GM19351 (cell line): ENCODE results near the gene TEX48.
A peak's percentile ranks its signal among the peaks of the same experiment; 100 is the strongest.

Experiments
- ATAC-seq: cut with Tn5 transposase; IDR thresholded peaks from one replicate; pipeline ENCODE4 v1.9.1; 2021; ENCODE audit warnings: mild to moderate bottlenecking, moderate library complexity; ENCODE audit not compliant: unreplicated experiment

The TEX48 gene, protein sequence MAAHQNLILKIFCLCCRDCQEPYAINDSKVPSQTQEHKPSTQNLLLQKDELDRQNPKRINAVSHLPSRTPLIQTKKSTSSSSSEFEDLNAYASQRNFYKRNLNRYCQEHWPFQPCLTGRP

DNA sequence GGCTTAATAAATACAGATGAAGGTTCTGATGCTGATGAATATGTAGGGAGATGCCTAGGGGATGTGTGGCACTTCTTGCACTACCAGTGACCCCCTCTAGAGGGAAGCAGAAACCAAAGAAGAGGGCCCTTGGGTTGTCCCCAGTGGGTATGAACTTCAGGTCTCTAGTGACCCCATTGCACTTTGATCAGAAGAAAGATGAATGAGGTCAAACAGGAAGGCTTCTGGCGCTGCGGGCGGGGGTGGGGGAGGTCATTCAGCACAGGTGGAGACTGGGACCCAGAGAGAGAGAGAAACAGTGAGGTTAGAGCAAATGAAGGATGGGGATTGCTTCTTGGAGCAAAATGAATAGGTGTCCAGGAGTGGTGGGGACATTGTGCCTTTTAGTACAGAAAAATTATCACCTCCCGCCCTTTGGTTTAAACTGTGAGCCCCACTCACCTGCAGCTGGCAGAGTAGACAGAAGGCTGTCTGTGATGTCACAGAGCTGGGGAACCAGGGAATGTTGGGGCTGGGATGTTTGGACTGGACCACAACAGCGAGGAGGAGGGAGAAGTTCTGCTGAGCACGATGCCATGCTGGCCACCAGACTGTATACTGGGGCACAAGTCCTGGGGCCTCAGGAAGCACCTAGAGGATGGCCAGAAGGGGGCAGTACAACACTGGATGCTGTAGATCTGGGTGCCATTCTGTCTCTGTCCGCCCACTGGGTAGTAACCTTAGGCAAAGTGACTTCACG, at the start of gene TEX48:
TEX48 (minus strand) TSS at position 599 of the 739 bp plus-strand sequence. CDS start 10,469 bp downstream, outside the sequence.
- ATAC-seq: peak; percentile 89

DNA sequence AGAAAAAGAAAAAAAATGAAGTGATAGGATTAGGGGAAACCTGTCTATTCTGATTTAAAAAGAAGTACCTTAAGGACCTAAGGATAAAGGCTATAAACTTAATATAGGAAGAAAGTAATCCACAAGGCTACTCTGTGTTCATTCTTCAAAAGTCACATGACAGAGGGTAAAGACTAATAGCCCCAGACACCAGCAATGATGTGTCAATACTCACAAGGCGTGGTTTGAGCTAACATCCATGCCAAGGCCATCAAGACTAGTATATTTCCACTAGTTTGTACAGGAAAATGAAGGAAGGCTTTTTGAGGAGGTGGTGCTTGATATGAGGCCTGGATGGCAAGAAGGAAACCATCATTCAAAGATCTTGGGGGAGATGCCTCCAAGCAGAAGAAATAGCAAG, 49.7 kb upstream of the TEX48 start:
- ATAC-seq: no peak

DNA sequence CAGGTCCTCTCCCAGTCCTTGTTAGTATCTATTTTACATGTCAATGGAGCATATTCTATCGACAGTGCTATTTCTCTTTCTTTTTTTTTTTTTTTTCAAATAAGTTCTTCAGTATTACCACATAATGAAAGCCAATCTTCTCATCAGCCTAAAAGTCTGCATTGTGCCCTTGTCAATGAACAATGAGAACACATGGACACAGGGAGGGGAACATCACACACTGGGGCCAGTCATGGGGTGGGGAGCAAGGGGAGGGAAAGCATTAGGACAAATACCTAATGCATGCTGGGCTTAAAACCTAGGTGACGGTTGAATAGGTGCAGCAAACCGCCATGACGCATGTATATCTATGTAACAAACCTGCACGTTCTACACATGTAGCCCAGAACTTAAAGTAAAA, 47.7 kb upstream of the TEX48 start:
- no peak for ATAC-seq

- ATAC-seq: no peak
These were observed 43.9 kb upstream of the TEX48 start for GRCh38 chr9:114725930-114726329.

- ATAC-seq: no peak
These were observed 42.8 kb upstream of the TEX48 start for GRCh38 chr9:114724744-114725143.

- no peak for ATAC-seq
These were observed 41.9 kb upstream of the TEX48 start for GRCh38 chr9:114723931-114724330.

GRCh38 chr9:114722937-114723620, 41.1 kb upstream of the TEX48 start:
- ATAC-seq: no peak

- ATAC-seq: no peak
These were observed 40.2 kb upstream of the TEX48 start for GRCh38 chr9:114722081-114722621.

- no peak for ATAC-seq
These were observed 39.6 kb upstream of the TEX48 start for GRCh38 chr9:114721491-114722079.

DNA sequence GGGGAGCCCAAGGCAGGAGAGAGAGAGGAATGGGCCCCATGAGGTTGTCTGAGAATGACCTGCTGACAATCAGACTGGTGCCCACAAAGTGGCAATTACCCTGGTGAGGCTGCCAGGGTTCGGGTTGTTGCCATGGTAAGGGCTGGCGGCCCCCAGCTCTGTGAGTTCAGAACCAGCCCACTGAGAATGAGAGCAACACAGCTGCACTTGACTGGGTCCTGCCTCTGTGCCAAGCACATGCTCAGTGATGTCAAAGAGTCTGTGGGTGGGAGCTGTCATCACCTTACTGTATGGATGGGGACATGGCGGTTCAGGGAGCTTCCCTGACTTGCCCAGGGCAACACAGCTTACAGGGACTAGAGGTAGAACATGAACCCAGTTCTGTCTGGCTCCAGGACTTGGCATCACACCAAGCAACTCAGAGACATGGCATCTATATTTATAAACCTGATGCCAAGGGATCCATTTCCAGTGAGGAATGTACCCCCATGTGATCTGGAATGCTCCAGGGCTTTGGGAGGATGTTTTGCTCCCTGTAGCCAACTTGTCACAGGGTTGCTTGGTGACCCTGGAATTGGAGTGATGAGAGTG, 38.2 kb upstream of the TEX48 start:
- ATAC-seq: no peak

- ATAC-seq: no peak
These were observed 37.3 kb upstream of the TEX48 start for GRCh38 chr9:114719290-114719689.

GRCh38 chr9:114718801-114719221, 36.8 kb upstream of the TEX48 start:
- ATAC-seq: peak; percentile 88

GRCh38 chr9:114717908-114718486, 36.0 kb upstream of the TEX48 start:
- ATAC-seq: no peak

DNA sequence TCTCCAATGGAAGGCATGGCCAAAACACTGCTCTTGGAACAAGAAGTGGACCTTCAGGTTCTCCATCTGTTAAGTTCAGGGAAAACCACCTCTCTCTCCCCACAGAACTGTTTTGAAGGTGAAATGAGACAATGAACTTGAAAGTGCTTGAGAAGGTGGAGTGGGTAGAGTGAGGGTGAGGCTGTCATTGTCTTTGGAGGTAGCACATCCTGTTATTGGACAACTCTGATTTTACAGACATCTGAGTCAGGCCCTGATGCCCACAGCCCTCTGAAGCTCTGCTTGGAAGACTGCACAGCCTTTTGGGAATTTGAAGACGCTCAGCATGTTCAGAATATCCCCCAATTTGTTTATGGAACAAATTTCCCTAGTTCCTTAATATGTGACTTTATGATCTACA, 27.6 kb upstream of the TEX48 start:
- ATAC-seq: no peak

DNA sequence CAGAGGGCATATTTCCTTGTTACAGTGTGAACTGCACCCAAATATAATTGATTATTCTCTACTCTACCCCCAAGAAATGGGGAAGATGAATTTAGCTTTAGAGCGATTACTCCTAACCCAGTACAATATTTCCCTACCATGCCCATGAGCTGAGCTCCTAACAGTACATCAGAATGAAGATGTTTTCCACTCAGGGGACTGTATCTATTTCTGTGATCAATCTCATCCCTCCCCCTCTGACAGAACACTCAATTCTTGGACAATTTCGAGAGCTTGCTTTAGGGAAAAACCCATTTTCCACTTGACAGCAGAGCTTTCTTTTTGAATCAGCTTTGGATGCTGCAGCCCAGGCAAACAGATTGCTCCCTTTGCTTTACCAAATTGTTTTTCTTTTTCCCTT, 24.7 kb upstream of the TEX48 start:
- no peak for ATAC-seq

DNA sequence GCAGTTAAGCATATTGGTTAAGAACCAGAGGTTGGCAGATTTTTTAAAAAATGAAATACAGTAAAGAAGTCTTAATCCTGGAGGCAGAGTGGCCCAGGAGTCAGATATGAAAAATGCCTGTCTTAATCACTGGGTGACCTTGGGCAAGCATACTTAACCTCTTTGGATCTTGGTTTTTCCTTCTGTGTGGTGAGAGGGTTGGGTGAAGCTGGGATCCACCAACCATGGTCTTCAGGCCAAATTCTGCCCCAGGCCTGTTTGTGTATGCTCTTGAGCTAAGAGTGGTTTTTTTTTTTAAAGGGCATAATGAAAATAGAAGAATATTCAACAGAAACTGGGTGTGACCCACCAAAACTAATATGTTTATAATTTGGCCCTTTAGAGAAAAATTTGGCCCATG, 20.0 kb upstream of the TEX48 start:
- no peak for ATAC-seq

GRCh38 chr9:114697951-114698351, 16.0 kb upstream of the TEX48 start:
- peak; percentile 51 for ATAC-seq

DNA sequence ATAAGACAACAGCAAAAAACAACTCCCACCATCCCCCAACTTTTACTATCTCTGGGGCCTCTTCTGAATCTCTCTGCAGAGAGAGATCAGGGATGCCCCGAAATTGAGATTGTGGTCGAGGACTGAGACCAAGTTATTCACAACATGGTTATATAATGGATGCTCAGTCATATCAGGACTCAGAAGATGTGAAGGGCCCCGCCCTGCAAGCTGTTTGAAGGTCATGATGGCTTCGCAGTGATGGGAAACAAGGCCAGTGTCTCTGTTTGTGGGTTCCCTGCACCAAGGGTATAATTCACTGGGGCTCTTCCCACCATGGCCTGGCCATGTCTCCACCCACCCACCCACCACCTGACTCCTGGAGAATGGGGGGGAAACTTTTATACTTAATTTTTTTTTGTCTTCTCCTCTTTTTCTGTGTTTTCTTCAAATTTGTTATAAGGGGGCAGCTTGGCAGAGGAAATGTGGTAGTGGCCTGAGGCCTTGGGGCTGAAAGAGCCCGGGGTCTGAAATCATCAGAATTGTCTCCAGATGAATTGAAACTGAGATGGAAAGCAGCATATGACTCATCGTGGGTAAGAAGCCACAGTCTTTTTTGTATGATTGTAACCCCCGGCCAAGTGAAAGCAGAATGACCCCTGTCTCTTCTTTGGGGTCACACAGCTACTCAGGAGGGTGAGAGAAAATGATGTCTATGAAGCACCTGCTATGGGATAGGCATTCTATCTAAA, 15.0 kb upstream of the TEX48 start:
- ATAC-seq: peak; percentile 62

- no peak for ATAC-seq
These were observed 14.0 kb upstream of the TEX48 start for GRCh38 chr9:114695948-114696347.

DNA sequence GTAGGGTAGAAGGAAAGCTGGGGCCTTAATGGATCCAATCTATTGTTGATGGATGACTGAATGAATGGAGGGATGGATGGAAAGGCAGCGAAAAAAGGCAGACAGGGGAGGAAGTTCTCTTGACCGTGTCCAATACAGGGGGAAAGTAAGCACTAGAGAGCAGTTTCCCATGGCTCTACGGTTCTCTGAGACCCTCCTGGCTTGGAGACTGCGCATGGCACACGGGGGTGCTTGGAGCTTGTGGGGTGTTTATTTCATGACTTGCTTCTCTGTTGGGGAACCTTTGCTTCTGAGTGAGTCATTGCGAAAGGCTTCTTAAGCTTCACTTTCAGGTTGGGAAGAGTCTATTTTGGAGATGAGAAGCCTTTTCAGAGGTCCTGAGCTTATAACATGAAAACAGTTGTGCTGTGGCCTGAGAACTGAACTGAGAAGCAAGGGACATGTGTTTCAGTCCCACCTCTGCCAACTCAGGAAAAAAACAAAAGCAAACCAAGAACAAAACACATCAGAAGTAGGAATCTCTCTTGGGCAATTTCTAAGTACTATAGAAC, 12.8 kb upstream of the TEX48 start:
- ATAC-seq: peak; percentile 43
